Activated T-cell treated with anti-CD3 and anti-CD28 coated beads, Interleukin-2, amount 50 U/mL, for 48 hours (primary cell): ENCODE results near the gene FNDC4.
A peak's percentile ranks its signal among the peaks of the same experiment; 100 is the strongest.

Experiments
- DNase-seq, 2 experiments: peaks; one replicate each; pipeline ENCODE4 v3.0.0-alpha.2; 2020

Gene FNDC4

GRCh38 chr2:27492557-27492956 is 2.4 kb downstream of the FNDC4 start:
- no peak for DNase-seq

GRCh38 chr2:27489498-27490397 is 5.3 kb downstream of the FNDC4 start, which contains the start of gene IFT172:
Gene IFT172 (minus strand): TSS chr2:27489743. CDS start chr2:27489653, 90 bp downstream.
- DNase-seq = peak; percentile 98 to 99

- no peak for DNase-seq
Measured at GRCh38 chr2:27489118-27489497, 5.9 kb downstream of the FNDC4 start.

GRCh38 chr2:27485496-27485895 is 9.5 kb downstream of the FNDC4 start:
- DNase-seq = no peak

- DNase-seq = no peak
Measured at GRCh38 chr2:27471961-27472360, 23.0 kb downstream of the FNDC4 start.

GRCh38 chr2:27464443-27464842 is 30.6 kb downstream of the FNDC4 start:
- DNase-seq = no peak

GRCh38 chr2:27461118-27461517 is 33.9 kb downstream of the FNDC4 start:
- DNase-seq = no peak

- DNase-seq = no peak
Measured at GRCh38 chr2:27453968-27454367, 41.0 kb downstream of the FNDC4 start.

- no peak for DNase-seq
Measured at GRCh38 chr2:27451095-27451494, 43.9 kb downstream of the FNDC4 start.

GRCh38 chr2:27448381-27448780 is 46.6 kb downstream of the FNDC4 start:
- no peak for DNase-seq

GRCh38 chr2:27446057-27446456 is 48.9 kb downstream of the FNDC4 start:
- DNase-seq = no peak

GRCh38 chr2:27445615-27446014 is 49.4 kb downstream of the FNDC4 start:
- no peak for DNase-seq

- DNase-seq = no peak
Measured at GRCh38 chr2:27445155-27445554, 49.8 kb downstream of the FNDC4 start.

- no peak for DNase-seq
Measured at GRCh38 chr2:27442920-27443282, 52.1 kb downstream of the FNDC4 start.

GRCh38 chr2:27441958-27442919 is 52.8 kb downstream of the FNDC4 start, which contains the start of gene KRTCAP3:
Gene KRTCAP3 (plus strand): TSS chr2:27442381. CDS start chr2:27442413, 32 bp downstream.
- DNase-seq = peak; percentile 38 to 56
